Medulla oblongata (tissue), 1 donor: ENCODE data around the gene SLC39A5.
"Not testable (repeated sequence)": the region's sequence is repeated elsewhere in the genome, so short reads cannot be mapped to it uniquely, and the experiment has no call there.

Experiments
- DNase-seq: peaks from one replicate; pipeline ENCODE4 v3.0.0-alpha.2; 2015; ENCODE audit errors: extremely low spot score

SLC39A5 gene

GRCh38 chr12:56274299-56274698, 44.4 kb downstream of the SLC39A5 start:
- no peak for DNase-seq

GRCh38 chr12:56278905-56279304, 49.1 kb downstream of the SLC39A5 start:
- no peak for DNase-seq

- DNase-seq = no peak
These were observed 51.0 kb downstream of the SLC39A5 start for GRCh38 chr12:56280849-56281248.

- DNase-seq = no peak
These were observed 52.2 kb downstream of the SLC39A5 start for GRCh38 chr12:56282030-56282429.

- no peak for DNase-seq
These were observed 52.7 kb downstream of the SLC39A5 start for GRCh38 chr12:56282579-56282978.

- not testable (repeated sequence) for DNase-seq
These were observed 54.4 kb downstream of the SLC39A5 start for GRCh38 chr12:56284263-56284662.

- DNase-seq = no peak
These were observed 56.4 kb downstream of the SLC39A5 start for GRCh38 chr12:56286044-56286830.
